ENCODE results near the gene CARS2.

Gene CARS2

DNA sequence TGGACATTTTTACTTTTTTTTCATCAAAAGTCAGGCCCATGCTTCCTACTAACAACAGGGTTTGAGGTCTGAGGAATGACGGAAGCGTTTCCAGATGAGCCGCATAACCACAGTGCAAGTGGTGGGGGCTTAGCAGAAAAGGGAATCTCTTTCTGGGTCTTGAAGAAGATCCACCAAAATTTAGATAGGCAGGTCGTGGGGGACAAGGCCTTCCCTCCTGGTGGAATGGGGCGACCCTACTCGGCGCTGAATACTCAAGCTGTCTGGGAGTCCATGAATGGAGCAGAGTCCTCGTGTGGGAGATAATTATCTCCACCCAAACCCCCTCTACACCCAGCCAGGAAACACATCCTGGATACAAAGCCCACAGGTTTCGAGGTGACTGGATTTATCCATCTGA lies 36.9 kb downstream of the CARS2 start:
- TF ChIP-seq, protein P1, sequence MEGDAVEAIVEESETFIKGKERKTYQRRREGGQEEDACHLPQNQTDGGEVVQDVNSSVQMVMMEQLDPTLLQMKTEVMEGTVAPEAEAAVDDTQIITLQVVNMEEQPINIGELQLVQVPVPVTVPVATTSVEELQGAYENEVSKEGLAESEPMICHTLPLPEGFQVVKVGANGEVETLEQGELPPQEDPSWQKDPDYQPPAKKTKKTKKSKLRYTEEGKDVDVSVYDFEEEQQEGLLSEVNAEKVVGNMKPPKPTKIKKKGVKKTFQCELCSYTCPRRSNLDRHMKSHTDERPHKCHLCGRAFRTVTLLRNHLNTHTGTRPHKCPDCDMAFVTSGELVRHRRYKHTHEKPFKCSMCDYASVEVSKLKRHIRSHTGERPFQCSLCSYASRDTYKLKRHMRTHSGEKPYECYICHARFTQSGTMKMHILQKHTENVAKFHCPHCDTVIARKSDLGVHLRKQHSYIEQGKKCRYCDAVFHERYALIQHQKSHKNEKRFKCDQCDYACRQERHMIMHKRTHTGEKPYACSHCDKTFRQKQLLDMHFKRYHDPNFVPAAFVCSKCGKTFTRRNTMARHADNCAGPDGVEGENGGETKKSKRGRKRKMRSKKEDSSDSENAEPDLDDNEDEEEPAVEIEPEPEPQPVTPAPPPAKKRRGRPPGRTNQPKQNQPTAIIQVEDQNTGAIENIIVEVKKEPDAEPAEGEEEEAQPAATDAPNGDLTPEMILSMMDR (IDR thresholded peaks at IDR 0.05), result no peak
- H3K9me3 ChIP-seq (ENCODE audit: control insufficient read depth, low read length), result no peaks in the 10 kb centered on the region
- H3K36me3 ChIP-seq (ENCODE audit: control insufficient read depth, insufficient read depth, low read length), result no peaks in the 10 kb centered on the region
- H3K4me2 ChIP-seq (ENCODE audit: low read length), result no peak overlapping the region
- no peak overlapping the region for H3K9ac ChIP-seq
- H3K27ac ChIP-seq, result no peak overlapping the region
- H3K79me2 ChIP-seq, result no peaks in the 10 kb centered on the region
- no peaks in the 10 kb centered on the region for H3K27me3 ChIP-seq (ENCODE audit: control insufficient read depth, insufficient read depth, low read length)
- H2AFZ ChIP-seq, result no peak overlapping the region
- H3K4me1 ChIP-seq, result no peaks in the 10 kb centered on the region
- no peak overlapping the region for H3K4me3 ChIP-seq (ENCODE audit: low read depth, low read length)

- Histone ChIP-seq H3K9ac (no peak overlapping the region), H3K4me1 (no peaks in the 10 kb centered on the region), H3K36me3 (ENCODE audit: control insufficient read depth, insufficient read depth, low read length) (no peaks in the 10 kb centered on the region), H3K4me3 (ENCODE audit: low read depth, low read length) (no peak overlapping the region), H3K9me3 (ENCODE audit: control insufficient read depth, low read length) (no peaks in the 10 kb centered on the region), H3K79me2 (no peaks in the 10 kb centered on the region), H3K4me2 (ENCODE audit: low read length) (no peak overlapping the region), H3K27me3 (ENCODE audit: control insufficient read depth, insufficient read depth, low read length) (no peaks in the 10 kb centered on the region), H2AFZ (no peak overlapping the region), H3K27ac (no peak overlapping the region)
- TF ChIP-seq, protein P1 (IDR thresholded peaks at IDR 0.05), result no peak
These were observed 39.7 kb downstream of the CARS2 start for GRCh38 chr13:110666255-110666533.

DNA sequence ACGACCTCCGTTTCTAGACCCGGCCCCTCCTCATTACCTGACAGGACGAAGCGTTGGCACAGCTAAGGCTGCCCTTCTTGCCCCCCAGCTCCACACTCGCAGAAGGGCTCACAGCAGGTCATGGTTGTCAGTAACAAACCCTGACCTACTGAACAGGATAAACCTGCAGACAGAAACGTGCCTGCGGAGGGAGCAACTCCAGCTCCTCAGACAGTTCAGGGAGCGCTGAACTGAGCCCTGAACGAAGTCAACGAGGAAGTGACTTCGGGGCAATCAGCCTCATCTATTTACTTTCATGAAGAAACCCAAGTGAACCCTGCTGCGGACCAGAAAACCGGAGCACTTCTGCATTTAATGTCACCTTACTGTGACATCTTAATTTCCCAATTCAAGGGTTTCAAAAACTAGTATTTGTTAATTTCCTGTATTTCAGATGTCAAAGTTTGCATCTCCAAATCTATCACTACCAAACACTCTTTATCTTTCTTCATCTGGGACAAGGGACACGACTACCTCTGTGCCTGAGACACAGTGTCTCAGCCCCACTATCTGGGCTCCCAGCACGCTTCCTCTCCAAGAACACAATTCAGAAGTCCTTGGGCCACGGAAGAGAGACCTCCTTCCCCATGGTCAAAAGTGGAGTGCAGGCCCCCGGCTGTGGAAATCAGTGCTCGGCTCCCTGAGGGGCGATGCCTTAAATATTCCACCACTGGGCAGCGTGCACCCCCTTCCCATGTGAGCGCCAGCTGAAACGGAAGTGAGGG lies 40.2 kb downstream of the CARS2 start:
- Histone ChIP-seq H3K27me3 (ENCODE audit: control insufficient read depth, insufficient read depth, low read length) (no peaks in the 10 kb centered on the region), H3K27ac (no peak overlapping the region), H3K4me2 (ENCODE audit: low read length) (no peak overlapping the region), H3K9me3 (ENCODE audit: control insufficient read depth, low read length) (no peaks in the 10 kb centered on the region), H3K79me2 (no peaks in the 10 kb centered on the region), H3K9ac (no peak overlapping the region), H3K36me3 (ENCODE audit: control insufficient read depth, insufficient read depth, low read length) (no peaks in the 10 kb centered on the region), H3K4me3 (ENCODE audit: low read depth, low read length) (no peak overlapping the region), H2AFZ (no peak overlapping the region), H3K4me1 (no peaks in the 10 kb centered on the region)
- TF ChIP-seq, protein P1 (IDR thresholded peaks at IDR 0.05), result no peak

DNA sequence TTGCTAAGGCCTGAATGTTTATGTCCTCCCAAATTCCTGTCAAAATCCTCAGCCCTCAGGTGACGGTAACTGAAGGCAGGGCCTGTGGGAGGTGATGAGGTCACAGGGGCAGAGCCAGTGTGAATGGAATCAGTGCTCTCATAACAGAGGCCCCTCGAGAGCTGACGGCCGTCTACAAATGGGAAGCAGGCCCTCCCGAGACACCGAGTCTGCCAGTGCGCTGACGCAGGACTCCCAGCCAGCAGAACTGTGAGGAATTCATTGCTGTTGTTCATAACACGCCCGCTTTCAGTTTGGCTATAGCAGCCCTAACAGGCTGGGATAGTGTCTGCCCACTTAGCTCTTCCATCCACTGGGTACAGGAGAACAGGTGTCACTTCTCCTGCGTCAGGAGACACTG lies 41.2 kb downstream of the CARS2 start:
- Histone ChIP-seq H2AFZ (no peak overlapping the region), H3K36me3 (ENCODE audit: control insufficient read depth, insufficient read depth, low read length) (no peaks in the 10 kb centered on the region), H3K27ac (no peak overlapping the region), H3K27me3 (ENCODE audit: control insufficient read depth, insufficient read depth, low read length) (no peaks in the 10 kb centered on the region), H3K4me1 (no peaks in the 10 kb centered on the region), H3K4me2 (ENCODE audit: low read length) (no peak overlapping the region), H3K4me3 (ENCODE audit: low read depth, low read length) (no peak overlapping the region), H3K9ac (no peak overlapping the region), H3K79me2 (no peaks in the 10 kb centered on the region), H3K9me3 (ENCODE audit: control insufficient read depth, low read length) (no peaks in the 10 kb centered on the region)
- TF ChIP-seq, protein P1 (IDR thresholded peaks at IDR 0.05), result no peak

DNA sequence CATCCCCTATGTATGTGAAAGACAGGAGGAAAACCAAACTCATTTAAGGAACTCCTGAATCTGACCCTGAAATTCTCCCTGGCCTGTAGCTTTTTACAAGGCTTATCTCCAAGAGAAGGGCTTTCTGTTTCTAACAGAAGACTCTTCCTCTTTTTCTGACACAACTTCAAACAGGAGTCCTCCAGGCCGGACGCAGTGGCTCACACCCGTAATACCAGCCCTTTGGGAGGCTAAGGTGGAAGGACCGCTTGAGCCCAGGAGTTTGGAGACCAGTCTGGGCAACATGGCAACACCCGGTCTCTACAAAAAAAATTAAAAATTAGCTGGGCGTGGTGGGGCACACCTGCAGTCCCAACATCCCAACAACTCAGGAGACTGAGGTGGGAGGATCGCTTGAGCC lies 41.9 kb downstream of the CARS2 start:
- Histone ChIP-seq H3K4me2 (ENCODE audit: low read length) (no peak overlapping the region), H3K27me3 (ENCODE audit: control insufficient read depth, insufficient read depth, low read length) (no peaks in the 10 kb centered on the region), H3K4me3 (ENCODE audit: low read depth, low read length) (no peak overlapping the region), H3K9me3 (ENCODE audit: control insufficient read depth, low read length) (no peaks in the 10 kb centered on the region), H3K9ac (no peak overlapping the region), H3K79me2 (no peaks in the 10 kb centered on the region), H3K27ac (no peak overlapping the region), H3K4me1 (no peaks in the 10 kb centered on the region), H2AFZ (no peak overlapping the region), H3K36me3 (ENCODE audit: control insufficient read depth, insufficient read depth, low read length) (no peaks in the 10 kb centered on the region)
- TF ChIP-seq, protein P1 (IDR thresholded peaks at IDR 0.05), result no peak
